ENCODE measurements around the gene IPCEF1. TPM values are rescaled to one million over a fixed set of nuclear protein-coding genes. Genes with fewer than 3 reads are reported as not detected.

Gene IPCEF1
- total and polyA plus RNA-seq, 4 experiments from 2014 or later: 67.7 to 97.7 (median 82.2) TPM

GRCh38 chr6:154395878-154396277 lies 39.3 kb upstream of the IPCEF1 start:
- DNase-seq: no peak
- Histone ChIP-seq H3K9me3 (ENCODE audit: control insufficient read depth in 1 of 2, low read length in 2 of 2) (no peaks in the 10 kb centered on the region), H3K4me3 (ENCODE audit: low read length in 2 of 2) (no peak overlapping the region), H3K36me3 (ENCODE audit: insufficient read depth, low read length) (no peaks in the 10 kb centered on the region), H3K4me1 (ENCODE audit: insufficient read depth, low read length) (no peaks in the 10 kb centered on the region), H3K27me3 (ENCODE audit: insufficient read depth, low read length) (no peaks in the 10 kb centered on the region), H3K27ac (ENCODE audit: low read depth, low read length) (no peak overlapping the region)
- Mint-ChIP-seq H3K4me3 (no peak overlapping the region), H3K4me1 (peaks cover 0 to 4% (median 1%) of the 10 kb centered on the region in 4 donors), H3K36me3 (no peaks in the 10 kb centered on the region), H3K27ac (no peak overlapping the region), H3K27me3 (peaks cover 2 to 4% of the 10 kb centered on the region in 2 donors), H3K9me3 (peaks cover 0 to 3% (median 0%) of the 10 kb centered on the region in 8 donors)
- ChIA-PET POLR2A (ENCODE audit: partially characterized antibody) (no interaction called here), CTCF (ENCODE audit: partially characterized antibody) (no interaction called here)
- intact Hi-C loops (cut with micrococcal nuclease): no loop called here

- Mint-ChIP-seq H3K4me3 (no peak overlapping the region), H3K27ac (no peak overlapping the region), H3K9me3 (peaks cover 0 to 4% (median 0%) of the 10 kb centered on the region in 8 donors), H3K36me3 (no peaks in the 10 kb centered on the region), H3K4me1 (peaks cover 0 to 4% (median 1%) of the 10 kb centered on the region in 4 donors), H3K27me3 (peaks cover 2 to 4% of the 10 kb centered on the region in 2 donors)
- Histone ChIP-seq H3K27me3 (ENCODE audit: insufficient read depth, low read length) (no peaks in the 10 kb centered on the region), H3K36me3 (ENCODE audit: insufficient read depth, low read length) (no peaks in the 10 kb centered on the region), H3K4me3 (ENCODE audit: low read length in 2 of 2) (no peak overlapping the region), H3K27ac (ENCODE audit: low read depth, low read length) (no peak overlapping the region), H3K4me1 (ENCODE audit: insufficient read depth, low read length) (no peaks in the 10 kb centered on the region), H3K9me3 (ENCODE audit: control insufficient read depth in 1 of 2, low read length in 2 of 2) (no peaks in the 10 kb centered on the region)
- ChIA-PET POLR2A (ENCODE audit: partially characterized antibody) (no interaction called here), CTCF (ENCODE audit: partially characterized antibody) (no interaction called here)
- intact Hi-C loops (cut with micrococcal nuclease): no loop called here
- DNase-seq: no peak
These were observed 38.7 kb upstream of the IPCEF1 start for GRCh38 chr6:154395316-154395715.

GRCh38 chr6:154394571-154394970 lies 38.0 kb upstream of the IPCEF1 start:
- ChIA-PET CTCF (ENCODE audit: partially characterized antibody) (no interaction called here), POLR2A (ENCODE audit: partially characterized antibody) (no interaction called here)
- no peaks in the 10 kb centered on the region for H3K9me3 ChIP-seq (ENCODE audit: control insufficient read depth in 1 of 2, low read length in 2 of 2)
- no peak for DNase-seq
- H3K36me3 ChIP-seq (ENCODE audit: insufficient read depth, low read length): no peaks in the 10 kb centered on the region
- Mint-ChIP-seq H3K36me3 (no peaks in the 10 kb centered on the region), H3K27ac (no peak overlapping the region), H3K4me1 (peaks cover 0 to 4% (median 1%) of the 10 kb centered on the region in 4 donors), H3K9me3 (peaks cover 0 to 11% (median 1%) of the 10 kb centered on the region in 8 donors), H3K4me3 (no peak overlapping the region), H3K27me3 (peaks cover 2 to 4% of the 10 kb centered on the region in 2 donors)
- H3K27me3 ChIP-seq (ENCODE audit: insufficient read depth, low read length): no peaks in the 10 kb centered on the region
- intact Hi-C loops (cut with micrococcal nuclease): no loop called here
- H3K4me3 ChIP-seq (ENCODE audit: low read length in 2 of 2): no peak overlapping the region
- no peak overlapping the region for H3K27ac ChIP-seq (ENCODE audit: low read depth, low read length)
- no peaks in the 10 kb centered on the region for H3K4me1 ChIP-seq (ENCODE audit: insufficient read depth, low read length)

GRCh38 chr6:154390034-154390433 lies 33.4 kb upstream of the IPCEF1 start:
- Histone ChIP-seq H3K4me3 (ENCODE audit: low read length in 2 of 2) (no peak overlapping the region), H3K9me3 (ENCODE audit: control insufficient read depth in 1 of 2, low read length in 2 of 2) (no peaks in the 10 kb centered on the region), H3K4me1 (ENCODE audit: insufficient read depth, low read length) (no peaks in the 10 kb centered on the region), H3K27me3 (ENCODE audit: insufficient read depth, low read length) (no peaks in the 10 kb centered on the region), H3K27ac (ENCODE audit: low read depth, low read length) (no peak overlapping the region), H3K36me3 (ENCODE audit: insufficient read depth, low read length) (no peaks in the 10 kb centered on the region)
- H3K4me3 Mint-ChIP-seq: no peak overlapping the region
- intact Hi-C loops (cut with micrococcal nuclease): no loop called here
- no peak for DNase-seq
- peak overlapping the region in 1 of 7 donors; percentile 66 for H3K27ac Mint-ChIP-seq
- ChIA-PET POLR2A (ENCODE audit: partially characterized antibody) (no interaction called here), CTCF (ENCODE audit: partially characterized antibody) (no interaction called here)
- H3K27me3 Mint-ChIP-seq: peaks cover 15 to 23% of the 10 kb centered on the region in 2 donors
- H3K4me1 Mint-ChIP-seq: peaks cover 0 to 4% (median 1%) of the 10 kb centered on the region in 4 donors
- H3K36me3 Mint-ChIP-seq: no peaks in the 10 kb centered on the region
- H3K9me3 Mint-ChIP-seq: peaks cover 0 to 17% (median 10%) of the 10 kb centered on the region in 8 donors

GRCh38 chr6:154388803-154389202 lies 32.2 kb upstream of the IPCEF1 start:
- H3K27me3 ChIP-seq (ENCODE audit: insufficient read depth, low read length): no peaks in the 10 kb centered on the region
- no peak for DNase-seq
- Mint-ChIP-seq H3K27ac (no peak overlapping the region), H3K9me3 (peaks cover 0 to 17% (median 11%) of the 10 kb centered on the region in 8 donors), H3K4me3 (peak overlapping the region in 1 of 8 donors; percentile 43), H3K4me1 (no peaks in the 10 kb centered on the region), H3K36me3 (no peaks in the 10 kb centered on the region), H3K27me3 (peaks cover 18 to 22% of the 10 kb centered on the region in 2 donors)
- H3K9me3 ChIP-seq (ENCODE audit: control insufficient read depth in 1 of 2, low read length in 2 of 2): no peaks in the 10 kb centered on the region
- no peak overlapping the region for H3K27ac ChIP-seq (ENCODE audit: low read depth, low read length)
- H3K36me3 ChIP-seq (ENCODE audit: insufficient read depth, low read length): no peaks in the 10 kb centered on the region
- H3K4me3 ChIP-seq (ENCODE audit: low read length in 2 of 2): no peak overlapping the region
- intact Hi-C loops (cut with micrococcal nuclease): no loop called here
- POLR2A ChIA-PET (ENCODE audit: partially characterized antibody): no interaction called here
- no peaks in the 10 kb centered on the region for H3K4me1 ChIP-seq (ENCODE audit: insufficient read depth, low read length)
- CTCF ChIA-PET (ENCODE audit: partially characterized antibody): no interaction called here

- CTCF ChIA-PET (ENCODE audit: partially characterized antibody): no interaction called here
- H3K4me3 Mint-ChIP-seq: no peak overlapping the region
These were observed 30.5 kb upstream of the IPCEF1 start for GRCh38 chr6:154386848-154387717.

GRCh38 chr6:154384191-154384590 lies 27.6 kb upstream of the IPCEF1 start:
- Mint-ChIP-seq H3K36me3 (no peaks in the 10 kb centered on the region), H3K4me3 (no peak overlapping the region), H3K9me3 (peaks cover 0 to 16% (median 9%) of the 10 kb centered on the region in 8 donors), H3K27ac (no peak overlapping the region), H3K4me1 (no peaks in the 10 kb centered on the region), H3K27me3 (peaks cover 15 to 22% of the 10 kb centered on the region in 2 donors)
- H3K27me3 ChIP-seq (ENCODE audit: insufficient read depth, low read length): no peaks in the 10 kb centered on the region
- intact Hi-C loops (cut with micrococcal nuclease): no loop called here
- DNase-seq: no peak
- no peaks in the 10 kb centered on the region for H3K36me3 ChIP-seq (ENCODE audit: insufficient read depth, low read length)
- no peak overlapping the region for H3K4me3 ChIP-seq (ENCODE audit: low read length in 2 of 2)
- H3K27ac ChIP-seq (ENCODE audit: low read depth, low read length): no peak overlapping the region
- H3K9me3 ChIP-seq (ENCODE audit: control insufficient read depth in 1 of 2, low read length in 2 of 2): no peaks in the 10 kb centered on the region
- CTCF ChIA-PET (ENCODE audit: partially characterized antibody): no interaction called here
- no peaks in the 10 kb centered on the region for H3K4me1 ChIP-seq (ENCODE audit: insufficient read depth, low read length)
- POLR2A ChIA-PET (ENCODE audit: partially characterized antibody): no interaction called here

More at GRCh38 chr6:154386848-154387717, 30.5 kb upstream of the IPCEF1 start:
- H3K9me3 ChIP-seq (ENCODE audit: control insufficient read depth in 1 of 2, low read length in 2 of 2): no peaks in the 10 kb centered on the region
- H3K36me3 Mint-ChIP-seq: no peaks in the 10 kb centered on the region
- DNase-seq: no peak
- no peaks in the 10 kb centered on the region for H3K4me1 ChIP-seq (ENCODE audit: insufficient read depth, low read length)
- H3K4me1 Mint-ChIP-seq: no peaks in the 10 kb centered on the region
- H3K27ac Mint-ChIP-seq: no peak overlapping the region
- peaks cover 14 to 22% of the 10 kb centered on the region in 2 donors for H3K27me3 Mint-ChIP-seq
- intact Hi-C loops (cut with micrococcal nuclease): no loop called here
- no peaks in the 10 kb centered on the region for H3K27me3 ChIP-seq (ENCODE audit: insufficient read depth, low read length)
- peaks cover 0 to 26% (median 13%) of the 10 kb centered on the region in 8 donors for H3K9me3 Mint-ChIP-seq
- no peak overlapping the region for H3K27ac ChIP-seq (ENCODE audit: low read depth, low read length)
- no peaks in the 10 kb centered on the region for H3K36me3 ChIP-seq (ENCODE audit: insufficient read depth, low read length)
- POLR2A ChIA-PET (ENCODE audit: partially characterized antibody): no interaction called here
- H3K4me3 ChIP-seq (ENCODE audit: low read length in 2 of 2): no peak overlapping the region
